Prostate gland (tissue), 2 donors: ENCODE measurements around the gene SYT13. TPM values are rescaled to one million over a fixed set of nuclear protein-coding genes. Genes with fewer than 3 reads are reported as not detected.

ENCODE experiments used
- DNase-seq: peaks from one replicate; pipeline ENCODE4 v3.0.0-alpha.2; 2019; ENCODE audit warnings: low spot score
- H3K27ac ChIP-seq, 2 donors: fragments of 200-600 bp; sonication (generic); 2 replicates each; pipeline ENCODE4 v1.5.1; 2017 to 2019
- H3K27me3 ChIP-seq: fragments of 200-600 bp; sonication (generic); replicated peaks from 2 replicates; pipeline ENCODE4 v1.5.1; 2019; ENCODE audit not compliant: insufficient read depth
- H3K36me3 ChIP-seq, 2 donors: fragments of 200-600 bp; sonication (generic); 1 replicate in 1 of 2; 2 replicates in 1 of 2; pipeline versions ENCODE4 v1.5.1 to v1.8.1; 2017 to 2019
- H3K4me1 ChIP-seq: fragments of 200-600 bp; sonication (generic); replicated peaks from 2 replicates; pipeline ENCODE4 v1.5.1; 2019
- H3K4me3 ChIP-seq, 2 donors: fragments of 200-600 bp; sonication (generic); 2 replicates each; pipeline ENCODE4 v1.5.1; 2017 to 2019
- H3K9me3 ChIP-seq: fragments of 200-600 bp; sonication (generic); 2 replicates; pipeline ENCODE4 v1.5.1; 2017
- POLR2A ChIP-seq: fragments of 450-650 bp; IDR thresholded peaks from one replicate; pipeline ENCODE4 v1.6.1; 2016; ENCODE audit warnings: antibody characterized with exemption, mild to moderate bottlenecking
- POLR2AphosphoS5 ChIP-seq: sonication (generic); formaldehyde crosslinking; IDR thresholded peaks from one replicate; pipeline ENCODE4 v1.6.1; 2017; ENCODE audit warnings: antibody characterized with exemption
- WGBS: methylation state at CpG from one replicate; pipeline ENCODE4 v1.1.5; 2018; 5-methylcytosine and 5-hydroxymethylcytosine counted together
- intact Hi-C: fragments of 100-400 bp; cut with DNase I; formaldehyde crosslinking; loops from one replicate; pipeline ENCODE4 v1.14.2; 2022
- total RNA-seq, 2 donors: library from RNA; depleted of rRNA; stranded (reverse); fragments of >200 nt; gene quantifications; one replicate each; pipeline ENCODE4 v1.1.0, GENCODE V29; 2016
- TF ChIP-seq, protein P1 (sequence below), 4 experiments: fragments of 200-600 bp in 2 of 4; fragments of 450-650 bp in 2 of 4; sonication (generic) in 2 of 4; IDR thresholded peaks; 1 replicate in 3 of 4; 2 replicates in 1 of 4; pipeline ENCODE4 v1.5.1; 2016 to 2019; ENCODE audit warnings: antibody characterized with exemption in 4 of 4, mild to moderate bottlenecking in 2 of 4, moderate library complexity in 2 of 4

The SYT13 gene
- total RNA-seq, 2 donors from 2014 or later, result 0.80 to 4.8 TPM

DNA sequence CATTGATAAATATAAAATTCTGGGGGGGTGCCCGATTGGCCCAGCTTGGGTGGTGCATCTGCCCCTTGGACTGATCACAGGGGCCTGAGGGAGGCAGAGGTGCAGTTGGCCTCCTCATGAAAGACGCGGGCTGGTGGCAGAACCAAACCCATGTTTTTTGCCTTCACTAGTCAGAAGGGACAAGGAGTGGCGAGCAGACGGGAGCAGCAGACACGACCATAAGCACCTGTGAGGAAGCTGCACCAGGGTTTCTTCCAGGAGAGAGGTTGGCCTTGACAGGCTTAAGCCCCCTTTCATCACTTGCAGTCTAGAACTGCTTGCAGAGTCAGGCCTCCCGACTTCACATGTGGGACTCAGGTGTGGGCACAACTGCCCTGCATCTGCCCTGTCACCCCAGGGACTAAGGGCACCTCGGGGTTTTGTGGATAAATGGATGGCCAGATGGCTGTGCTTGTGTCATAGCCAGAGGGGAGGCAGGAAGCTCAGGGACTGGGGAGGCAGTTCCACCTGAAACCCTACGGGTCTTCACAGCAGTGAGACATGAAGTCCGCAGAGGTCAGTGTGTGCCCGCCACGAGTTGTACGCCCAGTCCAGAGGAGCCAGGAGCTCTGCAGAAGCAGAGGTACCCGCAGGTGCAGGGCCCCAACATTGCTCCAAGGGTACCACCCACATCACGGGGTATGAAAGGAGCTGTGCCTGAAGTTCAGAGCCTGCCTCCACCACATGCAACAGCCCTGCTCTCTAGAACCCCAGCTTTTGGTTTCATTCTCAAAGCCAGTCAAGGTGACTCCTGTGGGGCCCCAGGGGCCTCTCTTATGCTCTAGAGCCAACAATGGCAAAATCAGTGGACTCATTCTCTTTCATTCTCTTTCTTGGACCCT is 18.2 kb upstream of the SYT13 start:
- Histone ChIP-seq H3K9me3 (no peaks in the 10 kb centered on the region), H3K27ac (no peak overlapping the region)

DNA sequence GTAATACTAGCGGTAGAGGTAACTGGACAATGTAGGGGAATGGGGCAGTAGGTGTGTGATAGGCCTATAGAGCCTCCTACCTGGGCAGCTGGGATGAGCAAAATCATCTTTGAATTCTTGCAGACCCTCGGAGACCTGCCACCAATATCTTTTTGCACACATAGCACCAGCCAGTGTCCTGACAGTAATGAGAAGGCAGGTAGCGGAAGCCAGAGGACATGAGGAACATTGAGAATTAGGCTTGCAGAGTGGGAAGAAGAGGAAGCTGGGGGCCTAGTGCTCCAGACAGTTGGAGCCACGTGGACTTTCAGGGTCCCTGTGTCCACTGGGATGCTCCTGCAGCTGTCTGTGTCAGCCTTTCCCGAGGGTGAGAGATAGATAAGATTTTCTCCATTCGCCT is 17.2 kb upstream of the SYT13 start:
- Histone ChIP-seq H3K4me1 (peaks cover 4% of the 10 kb centered on the region), H3K27ac (no peak overlapping the region), H3K4me3 (no peak overlapping the region), H3K9me3 (no peaks in the 10 kb centered on the region), H3K36me3 (no peaks in the 10 kb centered on the region), H3K27me3 (no peaks in the 10 kb centered on the region)
- no peak for DNase-seq
- intact Hi-C loops, result no loop called here
- no peak for TF ChIP-seq POLR2AphosphoS5
- 90% methylated on average over 6 of the region's 6 CpGs for WGBS

More for the DNA sequence above, 18.2 kb upstream of the SYT13 start:
- intact Hi-C loops, result no loop called here
- Histone ChIP-seq H3K4me3 (no peak overlapping the region), H3K4me1 (peaks cover 4% of the 10 kb centered on the region), H3K27me3 (no peaks in the 10 kb centered on the region), H3K36me3 (no peaks in the 10 kb centered on the region)
- DNase-seq, result no peak
- TF ChIP-seq POLR2A (no peak), POLR2AphosphoS5 (no peak)
- TF ChIP-seq, protein P1, sequence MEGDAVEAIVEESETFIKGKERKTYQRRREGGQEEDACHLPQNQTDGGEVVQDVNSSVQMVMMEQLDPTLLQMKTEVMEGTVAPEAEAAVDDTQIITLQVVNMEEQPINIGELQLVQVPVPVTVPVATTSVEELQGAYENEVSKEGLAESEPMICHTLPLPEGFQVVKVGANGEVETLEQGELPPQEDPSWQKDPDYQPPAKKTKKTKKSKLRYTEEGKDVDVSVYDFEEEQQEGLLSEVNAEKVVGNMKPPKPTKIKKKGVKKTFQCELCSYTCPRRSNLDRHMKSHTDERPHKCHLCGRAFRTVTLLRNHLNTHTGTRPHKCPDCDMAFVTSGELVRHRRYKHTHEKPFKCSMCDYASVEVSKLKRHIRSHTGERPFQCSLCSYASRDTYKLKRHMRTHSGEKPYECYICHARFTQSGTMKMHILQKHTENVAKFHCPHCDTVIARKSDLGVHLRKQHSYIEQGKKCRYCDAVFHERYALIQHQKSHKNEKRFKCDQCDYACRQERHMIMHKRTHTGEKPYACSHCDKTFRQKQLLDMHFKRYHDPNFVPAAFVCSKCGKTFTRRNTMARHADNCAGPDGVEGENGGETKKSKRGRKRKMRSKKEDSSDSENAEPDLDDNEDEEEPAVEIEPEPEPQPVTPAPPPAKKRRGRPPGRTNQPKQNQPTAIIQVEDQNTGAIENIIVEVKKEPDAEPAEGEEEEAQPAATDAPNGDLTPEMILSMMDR (IDR thresholded peaks at IDR 0.05), result no peak
- WGBS, result 97% methylated on average over 14 of the region's 15 CpGs

DNA sequence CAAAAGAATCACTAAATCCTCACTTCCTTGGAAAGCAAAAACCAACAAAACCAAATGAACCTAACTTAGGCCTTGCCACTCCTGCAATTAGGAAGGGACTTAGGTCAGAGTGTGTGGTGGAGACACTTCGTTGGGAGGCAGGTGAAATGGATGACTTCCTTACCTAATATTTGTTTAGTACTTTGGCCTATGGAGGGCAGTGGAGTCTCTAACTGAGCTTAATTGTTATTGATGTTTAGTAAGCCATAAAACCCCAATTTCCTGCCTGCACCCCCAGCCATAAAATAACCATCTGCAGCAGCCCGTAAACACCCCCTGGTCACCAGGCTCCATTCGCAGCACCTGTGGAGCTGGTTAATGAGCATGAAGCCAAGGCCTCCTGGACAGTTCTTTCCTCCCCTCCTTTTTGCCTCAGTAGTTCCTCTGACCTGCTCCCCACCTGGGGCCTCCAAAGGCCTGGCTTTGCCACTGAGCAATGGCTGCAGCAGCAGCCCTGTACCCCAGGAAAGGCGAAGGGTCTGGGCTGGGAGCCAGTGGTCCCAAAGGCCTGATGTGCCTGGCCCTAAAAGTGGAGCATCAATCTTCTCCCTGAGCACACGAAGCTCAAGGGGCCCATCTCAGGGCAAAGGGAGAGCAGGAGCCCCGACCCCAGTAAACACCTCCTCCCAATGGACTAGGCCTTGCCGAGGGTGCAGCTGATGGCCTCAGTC is 15.6 kb upstream of the SYT13 start:
- Histone ChIP-seq H3K27me3 (no peaks in the 10 kb centered on the region), H3K9me3 (no peaks in the 10 kb centered on the region), H3K36me3 (no peaks in the 10 kb centered on the region), H3K27ac (no peak overlapping the region), H3K4me1 (peaks cover 4% of the 10 kb centered on the region), H3K4me3 (no peak overlapping the region)
- TF ChIP-seq, protein P1 (IDR thresholded peaks at IDR 0.05), result no peak
- TF ChIP-seq POLR2AphosphoS5, result no peak
- no peak for TF ChIP-seq POLR2A
- intact Hi-C loops, result no loop called here
- 70% methylated on average over 7 of the region's 7 CpGs for WGBS
- no peak for DNase-seq

DNA sequence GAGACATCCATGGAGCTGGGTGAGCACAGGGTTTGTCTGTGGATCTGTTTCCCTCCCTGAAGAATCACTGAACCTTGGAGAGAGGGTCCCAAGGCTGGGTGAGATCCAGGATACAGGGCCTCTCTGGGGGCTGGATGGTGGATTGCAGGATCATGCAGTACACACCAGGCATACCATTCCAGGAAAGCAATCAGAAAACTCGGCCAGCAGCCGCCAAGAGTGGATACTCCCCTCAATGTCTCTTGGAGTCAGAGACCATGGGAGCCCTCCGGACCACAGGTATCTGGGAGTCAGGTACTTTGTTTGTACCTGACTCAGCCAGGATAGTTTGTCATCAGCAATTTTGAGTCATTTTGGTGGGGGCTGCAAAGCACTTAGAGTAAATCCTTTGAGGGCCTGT is 14.6 kb upstream of the SYT13 start:
- H3K27me3 ChIP-seq, result no peaks in the 10 kb centered on the region
- no peak for TF ChIP-seq POLR2AphosphoS5
- H3K9me3 ChIP-seq, result no peaks in the 10 kb centered on the region
- no peaks in the 10 kb centered on the region for H3K36me3 ChIP-seq
- DNase-seq, result no peak
- H3K27ac ChIP-seq, result no peak overlapping the region
- intact Hi-C loops, result no loop called here
- no peak overlapping the region for H3K4me3 ChIP-seq
- H3K4me1 ChIP-seq, result peaks cover 3% of the 10 kb centered on the region
- 77% methylated on average over 3 of the region's 3 CpGs for whole genome bisulfite sequencing

DNA sequence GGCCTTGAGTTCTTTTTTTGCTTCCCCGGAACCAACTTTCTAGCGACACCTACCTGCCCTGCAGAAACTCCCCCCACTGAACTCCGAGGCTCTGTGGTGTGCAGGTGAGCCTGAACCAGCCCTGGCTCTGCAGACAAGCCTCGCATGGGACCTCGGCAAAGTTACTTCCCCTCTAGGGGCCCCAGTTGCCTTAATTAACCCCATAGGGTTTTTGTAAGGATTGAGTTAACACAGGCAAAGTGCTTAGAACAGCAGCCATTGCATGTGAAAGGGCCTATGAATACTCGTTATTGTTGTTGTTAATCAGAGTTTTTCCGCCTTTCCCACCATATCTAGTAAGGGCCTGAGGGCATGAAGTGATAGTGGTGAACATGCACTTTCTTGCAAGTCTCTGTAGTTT is 12.6 kb upstream of the SYT13 start:
- H3K9me3 ChIP-seq, result no peaks in the 10 kb centered on the region
- DNase-seq, result no peak
- no peak overlapping the region for H3K27ac ChIP-seq
- H3K27me3 ChIP-seq, result no peaks in the 10 kb centered on the region
- no peak overlapping the region for H3K4me3 ChIP-seq
- H3K36me3 ChIP-seq, result no peaks in the 10 kb centered on the region
- H3K4me1 ChIP-seq, result no peaks in the 10 kb centered on the region
- intact Hi-C loops, result loop anchor here (10.0 kb wide), 2 partner anchors 94 to 364 kb away; no protein-coding TSS in a partner anchor
- 54% methylated on average over 7 of the region's 7 CpGs for WGBS
- TF ChIP-seq, protein P1 (IDR thresholded peaks at IDR 0.05), result no peak
- TF ChIP-seq POLR2A (no peak), POLR2AphosphoS5 (no peak)
